GM19467 (cell line): Measurements from ENCODE around the gene ZDHHC20.

Source experiments
- ATAC-seq: cut with Tn5 transposase; IDR thresholded peaks from one replicate; pipeline ENCODE4 v1.9.1; 2021; ENCODE audit warnings: mild to moderate bottlenecking, moderate library complexity; ENCODE audit not compliant: unreplicated experiment

ZDHHC20 gene

DNA sequence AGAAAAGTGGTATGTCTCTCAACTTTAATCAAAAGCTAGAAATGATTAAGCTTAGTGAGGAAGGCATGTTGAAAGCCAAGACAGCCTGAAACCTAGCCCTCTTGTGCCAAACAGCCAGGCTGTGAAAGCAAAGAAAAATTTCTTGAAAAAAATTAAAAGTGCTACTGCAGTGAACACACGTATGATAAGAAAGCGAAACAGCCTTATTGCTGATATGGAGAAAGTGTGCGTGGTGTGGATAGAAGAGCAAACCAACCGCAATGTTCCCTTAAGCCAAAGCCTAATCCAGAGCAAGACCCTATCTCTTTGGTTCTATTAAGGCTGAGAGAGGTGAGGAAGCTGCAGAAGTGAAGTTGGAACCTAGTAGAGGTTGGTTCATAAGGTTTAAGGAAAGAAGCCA is 96.4 kb downstream of the ZDHHC20 start:
- ATAC-seq = no peak

DNA sequence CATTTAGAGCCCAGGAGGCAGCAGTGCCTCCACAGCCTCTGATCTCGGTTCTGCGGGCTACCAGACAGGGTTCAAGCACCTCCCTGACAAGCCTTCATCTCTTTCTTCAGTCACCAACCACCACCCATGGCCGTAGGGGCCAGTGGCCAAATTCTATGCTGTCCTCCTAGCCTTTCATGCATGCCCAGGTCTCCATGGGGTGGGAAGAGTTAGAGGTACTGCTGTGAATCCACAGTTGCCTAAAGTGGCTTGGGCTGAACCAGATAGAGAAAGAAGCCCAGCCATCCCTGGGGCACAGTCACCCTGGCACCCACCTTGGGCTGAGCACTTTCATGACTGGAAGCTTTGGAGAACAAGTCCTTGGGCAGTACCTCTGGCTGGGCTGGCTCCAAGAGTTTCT is 97.4 kb downstream of the ZDHHC20 start:
- ATAC-seq = no peak

DNA sequence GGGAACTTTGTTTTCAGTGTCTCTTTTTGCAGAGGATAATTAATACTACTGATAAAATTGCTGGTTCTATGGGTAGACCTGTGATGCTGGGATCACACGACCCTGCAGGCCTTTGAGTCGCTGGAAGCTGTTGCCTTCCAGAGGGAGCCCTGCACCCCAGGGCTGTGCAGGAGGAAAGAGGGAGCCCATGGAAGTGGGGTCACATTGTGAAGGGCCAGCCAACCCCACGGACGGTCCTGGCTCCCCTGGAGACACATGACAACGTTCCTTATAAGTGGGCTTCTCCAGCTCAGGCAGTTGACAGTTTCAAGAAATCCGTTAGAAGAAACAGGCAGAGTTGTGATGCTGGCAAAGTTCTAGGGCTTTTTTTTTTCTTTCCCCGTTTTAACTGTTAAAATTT is 98.0 kb downstream of the ZDHHC20 start:
- no peak for ATAC-seq

DNA sequence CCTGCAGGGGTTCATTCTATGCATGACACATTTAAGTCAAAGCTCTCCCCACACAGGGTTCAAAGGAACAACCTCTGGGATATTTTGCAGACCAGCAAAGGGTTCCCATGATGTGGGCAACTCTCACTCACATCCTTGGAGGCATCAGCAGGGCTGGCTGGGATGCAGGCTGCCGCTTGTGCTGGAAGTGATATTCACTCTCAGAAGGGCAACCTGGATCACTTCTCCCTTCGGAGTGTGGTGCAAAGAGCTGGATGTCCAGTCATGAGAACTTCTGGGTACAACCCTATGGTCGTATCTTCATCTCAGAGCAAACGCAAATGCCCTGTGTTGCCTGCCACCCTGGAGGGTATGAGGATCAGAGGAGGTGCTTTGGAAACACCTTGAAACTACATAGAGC is 98.6 kb downstream of the ZDHHC20 start:
- ATAC-seq = no peak

DNA sequence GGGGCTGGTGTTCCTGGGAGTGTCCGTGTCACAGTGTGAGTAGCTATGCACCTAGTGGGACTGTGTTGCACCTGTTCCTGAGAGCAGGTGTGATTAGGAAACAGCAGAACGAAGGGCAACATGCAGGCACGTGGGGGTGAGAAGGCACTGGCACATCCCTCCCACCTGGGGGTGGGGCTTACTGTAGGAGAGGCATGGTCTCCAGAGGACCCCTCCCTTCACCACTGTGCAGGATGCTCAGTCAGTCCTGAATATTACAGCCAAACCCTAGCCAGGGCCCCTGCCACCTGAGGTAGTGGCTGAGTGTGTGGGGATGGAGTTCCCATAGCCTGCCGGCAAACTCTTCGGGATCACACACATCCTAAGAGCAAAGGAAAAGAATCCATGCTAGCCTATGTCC is 99.2 kb downstream of the ZDHHC20 start:
- no peak for ATAC-seq

DNA sequence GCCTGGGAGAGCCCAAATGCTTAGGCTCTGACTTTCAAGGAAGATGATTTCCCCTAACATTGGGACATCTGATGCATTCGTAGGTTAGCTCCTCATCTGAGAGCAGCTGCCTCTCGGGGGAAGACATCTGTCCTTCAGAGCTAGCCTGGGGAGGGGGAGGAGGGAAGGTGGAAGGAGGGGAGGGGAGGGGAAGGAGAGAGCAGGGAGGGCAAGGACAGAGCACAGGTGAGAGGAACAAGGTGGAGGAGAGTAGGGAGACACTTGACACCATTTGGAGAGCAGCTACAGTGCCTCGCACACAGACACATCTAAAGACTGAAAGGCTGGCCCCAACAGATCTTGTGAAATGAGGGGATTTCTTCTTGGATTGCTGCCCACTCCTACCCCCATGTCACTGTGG is 103.8 kb downstream of the ZDHHC20 start:
- no peak for ATAC-seq

DNA sequence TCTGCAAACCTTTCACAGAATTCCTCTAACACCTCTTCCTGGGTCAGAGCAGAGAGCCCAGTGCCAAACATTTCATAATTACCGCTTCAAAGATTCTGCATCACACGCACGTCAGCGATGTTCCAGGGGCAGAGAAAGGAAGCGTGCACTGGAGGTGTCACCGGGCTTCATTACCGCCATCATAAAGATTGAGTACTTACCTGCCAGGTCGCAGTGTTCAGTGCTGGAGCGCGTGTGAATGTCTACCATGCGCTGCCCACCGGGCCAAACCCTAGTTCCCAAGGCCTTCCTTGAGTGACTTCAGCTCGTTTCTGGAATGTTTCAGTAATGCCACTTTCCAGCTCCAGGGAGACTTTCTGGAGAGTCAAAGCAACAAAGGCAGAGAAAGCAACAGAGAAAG is 104.4 kb downstream of the ZDHHC20 start:
- no peak for ATAC-seq

DNA sequence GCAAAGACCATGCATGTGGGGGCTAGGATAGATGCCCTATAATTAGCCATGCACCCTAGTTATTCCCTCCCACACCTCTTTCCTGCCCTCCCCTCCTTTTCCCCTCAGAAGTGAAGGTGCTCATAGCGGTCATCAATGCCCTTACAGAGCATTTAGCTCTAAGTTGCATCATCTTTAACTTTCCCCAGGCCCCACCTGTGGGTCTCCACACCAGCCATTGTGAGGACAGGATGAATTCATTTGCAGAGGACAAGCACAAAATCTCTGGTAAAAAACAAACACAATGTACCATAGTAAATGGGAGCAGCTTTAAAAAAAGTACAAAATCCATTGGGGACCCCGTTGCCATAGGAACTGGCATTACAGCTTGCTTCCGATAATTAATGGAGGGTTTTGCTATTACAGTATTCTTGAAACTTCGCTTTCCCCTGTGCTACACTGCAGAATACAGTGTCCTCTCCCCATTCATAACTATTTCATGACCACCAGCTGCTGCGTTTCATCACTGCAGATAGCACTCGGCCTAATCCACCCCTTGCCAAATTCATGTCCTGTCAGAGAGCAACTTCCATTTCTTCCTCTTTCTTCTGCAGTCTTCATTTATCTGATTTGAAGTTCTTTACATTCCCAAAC is 110.5 kb downstream of the ZDHHC20 start:
- no peak for ATAC-seq

DNA sequence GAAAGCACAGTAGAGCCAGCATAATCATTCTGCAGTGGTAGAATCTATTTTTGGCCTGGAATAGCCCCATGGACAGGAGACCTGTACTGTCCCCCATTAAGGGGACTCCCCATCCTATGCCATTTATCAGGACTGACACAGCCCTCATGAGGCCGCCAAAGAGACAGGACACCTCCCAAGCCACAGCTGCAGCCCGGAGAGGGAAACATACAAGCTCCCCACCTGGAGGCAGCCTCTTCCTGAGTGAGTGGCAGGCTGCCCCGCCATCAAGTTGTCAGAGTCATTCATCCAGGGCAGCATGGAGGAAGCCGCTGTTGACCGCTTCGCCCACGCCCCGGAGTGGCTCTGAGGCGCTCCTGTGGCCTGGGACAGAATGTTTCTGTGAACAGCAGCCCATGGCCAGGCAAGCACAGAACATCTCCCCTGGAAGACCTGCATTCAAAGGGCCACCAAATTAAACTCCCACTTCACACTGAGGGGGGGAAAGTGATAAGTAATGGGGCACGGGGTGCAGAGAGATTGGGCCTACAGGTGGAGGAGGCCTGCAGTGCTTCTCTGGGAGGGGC is 111.3 kb downstream of the ZDHHC20 start:
- ATAC-seq = no peak

DNA sequence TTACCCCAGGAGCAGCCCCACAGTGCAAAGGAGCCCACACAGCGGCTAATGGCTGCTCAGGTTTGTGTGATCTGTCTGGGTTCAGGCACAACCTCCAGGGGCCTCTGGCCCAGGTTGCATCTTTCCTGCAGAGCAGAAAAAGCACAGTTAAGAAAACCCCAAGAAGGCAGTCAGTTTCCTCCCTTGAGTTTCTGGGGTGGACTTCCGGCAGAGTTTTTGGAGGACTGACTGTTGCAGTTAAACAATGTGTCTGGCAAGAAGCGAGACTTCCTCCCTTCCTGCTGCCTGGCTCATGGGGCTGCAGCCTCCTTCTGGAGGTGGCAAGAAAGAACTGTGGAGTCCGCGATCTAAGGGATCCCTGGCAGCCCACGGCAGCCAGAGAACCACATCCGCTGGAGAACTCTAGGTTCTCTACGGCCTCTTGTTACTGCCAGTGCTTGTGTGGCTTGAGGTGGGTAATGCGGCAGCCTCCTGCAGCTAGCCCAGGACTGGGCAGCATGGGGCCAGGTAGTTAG is 114.4 kb downstream of the ZDHHC20 start:
- ATAC-seq = no peak

DNA sequence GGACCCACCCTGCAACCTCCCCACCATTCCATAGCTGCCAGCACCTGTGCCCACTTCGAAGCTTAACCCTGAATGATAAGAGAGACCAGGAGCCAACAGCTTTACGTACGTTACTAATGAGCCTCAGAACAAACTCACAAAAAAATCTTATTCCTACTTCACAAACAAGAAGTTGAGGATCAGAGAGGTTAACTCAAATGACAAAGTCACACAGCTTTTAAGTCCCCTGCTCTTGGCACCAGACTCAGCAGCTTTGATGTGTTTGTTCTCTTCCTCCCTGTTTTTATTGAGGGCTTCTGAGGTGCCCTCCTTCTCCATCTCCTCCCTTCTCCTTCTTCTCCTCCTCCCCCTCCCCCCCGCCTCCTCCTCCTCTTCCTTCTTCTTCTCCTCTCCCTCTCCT is 115.4 kb downstream of the ZDHHC20 start:
- no peak for ATAC-seq

DNA sequence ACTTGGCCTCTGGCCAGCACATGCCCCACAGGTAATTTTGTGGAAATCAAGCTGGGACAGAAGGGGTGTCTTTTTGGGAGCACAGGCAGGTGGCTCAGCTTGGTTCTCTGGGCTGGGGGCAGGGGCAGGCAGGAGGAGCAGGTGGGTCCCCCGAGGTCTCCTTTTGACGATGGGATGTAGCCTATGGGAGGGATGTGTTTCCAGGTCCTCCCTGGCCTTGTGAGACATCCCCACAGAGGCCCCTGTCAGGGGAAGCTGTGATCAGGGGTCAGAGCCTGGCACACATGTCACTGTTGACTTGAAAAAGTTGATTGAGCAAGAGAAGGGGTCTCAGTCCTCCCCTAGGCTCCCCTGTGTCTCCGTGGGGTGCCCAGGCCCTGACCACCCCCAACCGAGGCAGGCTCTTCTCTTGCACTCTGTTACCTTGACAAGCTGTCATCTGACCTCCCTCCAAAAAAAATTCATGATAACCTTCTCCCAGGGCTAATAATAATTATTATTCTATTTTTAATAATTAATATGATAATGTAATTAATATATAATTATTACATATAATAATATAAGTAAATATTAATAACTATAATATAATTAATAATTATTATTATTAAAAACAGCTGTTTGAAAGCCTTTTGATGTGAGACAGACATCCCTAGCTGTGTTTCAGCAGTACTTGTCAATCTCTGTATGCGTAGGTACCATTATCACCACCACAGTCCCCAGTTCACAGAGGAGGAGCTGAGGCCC is 116.2 kb downstream of the ZDHHC20 start:
- ATAC-seq = no peak

DNA sequence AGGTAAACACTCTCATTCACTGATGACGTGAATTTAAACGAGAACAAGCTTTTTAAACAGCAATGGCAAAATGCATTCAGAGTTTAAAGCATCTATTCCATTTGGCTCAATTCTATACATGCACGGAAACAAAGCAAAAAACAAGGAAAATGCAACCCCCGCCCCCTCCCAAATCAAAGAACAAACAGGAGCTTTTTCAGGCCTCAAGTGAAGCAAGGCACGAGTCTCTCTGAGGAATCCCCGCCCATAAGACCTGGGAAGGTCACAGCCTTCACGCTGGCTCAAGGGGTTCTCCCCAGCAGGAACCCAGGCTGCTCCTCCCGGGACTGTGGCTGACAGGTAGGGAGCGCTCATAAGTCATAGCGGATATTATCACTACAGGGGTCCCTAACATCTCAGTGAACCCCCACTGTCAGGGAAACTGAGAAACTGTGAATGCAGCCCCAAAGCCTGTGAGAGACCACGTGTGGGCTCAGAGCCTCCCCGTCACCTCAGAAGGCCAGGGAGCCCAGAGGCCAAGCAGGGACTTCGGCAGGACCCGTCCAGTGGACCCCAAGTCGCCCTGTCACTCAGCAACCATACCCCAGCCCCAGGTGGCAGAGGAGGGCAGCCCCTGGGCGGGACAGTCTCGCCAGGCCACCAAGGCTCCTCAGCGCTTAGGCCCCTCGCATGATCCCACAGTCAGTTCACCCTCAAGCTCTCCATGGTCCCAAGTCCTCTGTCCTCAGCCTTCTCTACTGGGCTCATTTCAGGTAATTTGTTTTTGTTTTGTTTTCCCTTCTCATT is 117.3 kb downstream of the ZDHHC20 start:
- no peak for ATAC-seq

DNA sequence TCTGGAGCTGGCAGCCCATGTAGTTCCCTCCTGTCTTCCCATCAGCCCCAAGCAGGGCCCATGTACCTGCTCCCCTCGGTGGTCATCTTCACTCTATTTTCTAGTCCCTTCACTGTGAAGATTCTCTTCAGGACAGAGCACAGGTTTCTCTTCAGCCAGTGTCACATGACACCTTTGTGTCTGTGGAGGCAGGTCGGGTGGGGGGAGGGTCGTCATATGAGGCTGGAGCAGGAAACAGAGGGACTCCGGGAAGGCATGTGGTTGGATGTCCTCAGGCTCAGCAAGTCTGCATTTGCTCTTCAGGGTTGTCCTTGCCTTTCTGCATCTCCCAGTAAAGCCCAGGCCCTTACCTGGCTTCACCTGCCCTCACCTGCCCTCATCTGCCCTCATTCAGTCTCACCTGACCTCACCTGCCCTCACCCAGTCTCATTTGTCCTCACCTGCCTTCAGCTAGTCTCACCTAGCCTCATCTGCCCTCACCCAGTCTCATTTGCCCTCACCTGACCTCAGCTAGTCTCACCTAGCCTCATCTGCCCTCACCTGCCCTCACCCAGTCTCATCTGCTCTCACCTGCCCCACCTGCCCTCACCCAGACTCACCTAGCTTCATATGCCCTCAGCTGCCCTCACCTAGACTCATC is 120.3 kb downstream of the ZDHHC20 start:
- no peak for ATAC-seq

DNA sequence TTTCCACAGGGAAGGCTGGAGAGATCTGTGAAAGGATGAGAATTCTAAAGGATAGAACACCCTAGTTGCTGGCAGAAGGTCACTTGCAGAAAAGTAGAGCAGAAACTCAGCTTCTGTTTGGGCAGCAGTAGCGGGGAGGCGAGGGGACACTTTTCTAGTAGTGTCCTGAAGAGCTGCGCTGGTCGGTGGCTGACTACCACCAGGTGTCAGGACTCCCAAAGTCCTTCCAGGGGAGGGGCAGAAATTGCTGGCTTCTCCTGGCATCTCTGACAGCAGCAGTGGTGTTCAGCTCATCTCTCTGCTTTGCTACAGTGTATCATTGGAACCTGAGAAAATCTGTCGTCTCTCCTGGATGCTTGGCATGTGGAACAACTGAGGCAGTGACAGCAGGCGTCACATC is 120.9 kb downstream of the ZDHHC20 start:
- no peak for ATAC-seq

DNA sequence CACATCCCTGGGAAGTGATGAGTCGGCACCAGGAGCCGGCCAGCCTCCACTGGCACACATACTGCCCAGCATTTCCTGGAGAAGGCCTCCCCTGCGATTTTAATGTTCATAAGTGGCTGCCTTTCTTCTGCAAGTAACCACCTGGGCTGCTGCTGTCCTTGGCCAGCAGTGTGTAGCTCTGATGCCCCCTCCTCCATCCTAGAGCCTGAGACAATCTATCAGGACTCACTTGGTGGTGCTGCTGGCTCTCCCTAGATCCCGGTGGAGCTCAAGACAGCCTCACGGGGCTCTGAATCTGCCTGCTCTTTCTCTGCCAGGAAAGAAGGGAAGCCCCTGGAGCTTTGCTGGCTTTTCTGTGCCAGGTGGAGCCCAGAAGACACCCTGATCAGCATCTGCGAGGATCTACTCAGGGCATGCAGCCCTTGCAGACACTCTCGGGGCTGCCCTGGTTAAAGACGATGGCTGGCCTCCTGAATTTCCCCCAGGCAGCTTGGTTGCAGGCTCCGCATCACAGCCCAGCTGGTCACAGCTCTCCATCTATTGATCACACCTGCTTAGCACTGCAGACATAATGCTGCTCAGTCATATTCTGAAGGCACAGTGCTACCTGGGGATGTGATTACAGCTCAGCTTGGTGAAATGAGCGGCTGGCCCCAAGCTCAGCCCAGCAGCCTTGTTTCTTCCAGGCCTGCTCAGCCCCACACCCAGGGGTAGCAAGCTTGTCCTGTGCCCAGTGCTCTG is 122.3 kb downstream of the ZDHHC20 start:
- no peak for ATAC-seq

DNA sequence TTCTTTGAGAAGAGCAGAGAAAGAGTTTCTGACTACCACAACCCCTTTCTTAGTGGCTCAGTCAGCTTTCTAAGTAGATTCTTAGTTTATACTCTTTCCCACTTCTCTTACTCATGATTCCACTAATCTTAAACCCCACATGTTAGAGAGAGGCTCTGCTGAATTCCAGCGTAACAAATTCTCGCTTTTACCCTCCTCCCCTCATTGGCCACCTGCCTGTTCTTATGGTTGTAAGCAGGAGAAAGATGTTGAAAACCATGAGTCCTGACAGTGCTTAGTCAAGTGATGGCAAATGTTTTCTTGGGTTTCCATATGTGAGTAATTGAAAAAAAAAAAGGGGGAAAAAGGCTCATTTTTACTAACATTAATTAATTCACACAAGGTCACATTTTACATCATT is 125.9 kb downstream of the ZDHHC20 start:
- ATAC-seq = no peak

DNA sequence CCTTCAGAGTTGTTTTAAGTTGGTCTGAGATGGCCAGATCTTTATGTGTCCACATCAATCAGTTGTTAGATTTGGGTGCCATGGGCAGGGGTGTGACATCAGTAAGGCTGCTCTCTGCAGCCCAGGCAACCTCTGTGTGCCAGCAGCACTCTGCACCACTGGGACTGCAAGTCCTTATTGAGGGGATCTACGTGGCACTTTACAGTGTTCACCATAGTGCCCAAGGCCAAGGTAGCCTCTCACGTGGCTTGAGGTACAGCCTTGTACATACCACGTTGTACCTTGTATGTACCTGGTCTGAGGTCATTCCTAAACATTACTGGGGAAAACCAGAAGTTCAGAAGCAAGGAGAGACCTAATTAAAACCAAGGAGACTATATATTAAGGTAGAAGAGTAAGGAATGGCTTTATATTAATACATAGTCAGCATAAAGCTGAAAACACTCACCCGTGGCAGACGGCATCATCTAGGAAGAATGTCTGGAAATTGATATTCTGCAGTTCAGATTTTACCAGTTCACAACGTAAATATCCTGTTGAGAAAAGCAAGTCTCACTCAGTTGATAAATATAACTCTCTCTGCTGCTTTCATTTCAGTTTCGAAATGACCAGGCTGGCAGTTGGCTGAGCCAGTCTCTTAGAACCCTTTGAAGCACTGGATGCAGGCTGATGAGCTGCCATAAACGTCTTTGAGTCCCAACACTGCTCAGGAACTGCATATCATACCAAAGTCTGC is 128.8 kb downstream of the ZDHHC20 start:
- peak; percentile 76 for ATAC-seq

DNA sequence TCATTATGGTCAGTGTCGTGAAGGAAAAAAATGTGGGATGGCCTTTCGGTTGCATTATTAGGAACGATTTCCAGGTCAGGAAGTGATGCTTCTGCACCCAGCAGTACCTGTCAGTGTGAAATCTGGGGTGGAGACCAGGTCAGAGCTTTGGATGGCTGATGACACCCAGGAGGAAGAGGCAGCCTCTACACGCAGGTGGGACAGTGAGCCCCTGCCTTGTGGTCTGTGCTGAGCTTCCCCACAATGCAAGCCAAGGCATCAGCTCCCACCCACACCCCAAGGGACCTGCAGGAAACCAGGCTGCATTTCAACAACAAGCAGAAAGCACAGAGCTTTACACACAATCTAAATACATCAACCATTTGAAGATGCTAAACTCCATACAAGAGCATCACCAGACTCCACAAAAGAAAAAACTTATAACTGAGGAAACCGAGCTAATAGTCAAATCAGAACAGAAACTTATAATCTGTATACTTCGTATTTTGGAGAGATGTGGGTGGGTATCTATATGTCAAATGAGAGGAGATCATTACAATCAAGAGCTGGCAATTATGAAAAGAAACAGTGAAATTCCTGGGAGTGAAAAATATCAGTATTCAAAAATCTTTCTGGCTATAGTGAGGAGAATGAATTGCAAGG is 130.1 kb downstream of the ZDHHC20 start:
- ATAC-seq = no peak
